H1 (cell line): ENCODE data around the gene SAT1. TPM values are rescaled to one million over a fixed set of nuclear protein-coding genes. Genes with fewer than 3 reads are reported as not detected.
A peak's percentile ranks its signal among the peaks of the same experiment; 100 is the strongest.

Source experiments
- CTCF ChIA-PET: fragments of 300-600 bp; sonication (Branson Sonifier 250); formaldehyde crosslinking; loops from one replicate; lab custom pipeline; 2021; ENCODE audit not compliant: partially characterized antibody; lab: Charles Lee
- POLR2A ChIA-PET: fragments of 300-600 bp; sonication (Branson Sonifier 250); formaldehyde crosslinking; loops from one replicate; lab custom pipeline; 2021; ENCODE audit warnings: inconsistent platforms; ENCODE audit not compliant: partially characterized antibody; lab: Charles Lee
- DNase-seq, 2 experiments: peaks; one replicate each; pipeline versions ENCODE4 v3.0.0 to v3.0.0-alpha.2; 2010 to 2022; ENCODE audit warnings: low spot score in 2 of 2, low read depth in 1 of 2, mixed read lengths in 1 of 2
- FAIRE-seq: peaks from 2 replicates; lab custom pipeline; 2011; peaks lifted over from hg19 to GRCh38; lab: Jason Lieb, UNC
- H2AFZ ChIP-seq: 2 replicates; pipeline ENCODE4 v1.8.1; 2012; ENCODE audit warnings: low read length, inconsistent platforms
- H2AK5ac ChIP-seq: 2 replicates; pipeline ENCODE4 v1.6.1; 2013; ENCODE audit warnings: low read depth, low read length
- H2BK120ac ChIP-seq: replicated peaks from 2 replicates; pipeline ENCODE3; 2013; ENCODE audit warnings: low read depth, low read length, inconsistent platforms
- H2BK12ac ChIP-seq: 2 replicates; pipeline ENCODE4 v1.6.1; 2013; ENCODE audit warnings: low read depth, low read length
- H2BK15ac ChIP-seq: 2 replicates; pipeline ENCODE4 v1.6.1; 2013; ENCODE audit warnings: low read length
- H2BK20ac ChIP-seq: 2 replicates; pipeline ENCODE4 v1.6.1; 2013; ENCODE audit warnings: low read length
- H2BK5ac ChIP-seq: 2 replicates; pipeline ENCODE4 v1.6.1; 2013; ENCODE audit warnings: low read depth, low read length
- H3K14ac ChIP-seq: 2 replicates; pipeline ENCODE4 v1.6.1; 2013; ENCODE audit warnings: inconsistent platforms; ENCODE audit not compliant: insufficient read length
- H3K18ac ChIP-seq: 2 replicates; pipeline ENCODE4 v1.6.1; 2013; ENCODE audit warnings: low read length; ENCODE audit errors: extremely low read depth
- H3K23ac ChIP-seq: 2 replicates; pipeline ENCODE4 v1.6.1; 2013; ENCODE audit warnings: inconsistent platforms; ENCODE audit not compliant: insufficient read length
- H3K23me2 ChIP-seq: 2 replicates; pipeline ENCODE4 v1.6.1; 2013; ENCODE audit warnings: low read depth, low read length
- H3K27ac ChIP-seq: 2 replicates; pipeline ENCODE4 v1.6.1; 2011; ENCODE audit warnings: low read depth, low read length, inconsistent platforms
- H3K27me3 ChIP-seq, 4 experiments: replicated peaks in 1 of 4; 1 replicate in 1 of 4; 2 replicates in 3 of 4; pipeline versions ENCODE4 v1.6.1 to v1.8.1; 2011 to 2013; ENCODE audit warnings: low read length in 3 of 4, mild to moderate bottlenecking in 3 of 4, inconsistent platforms in 2 of 4, mixed read lengths in 2 of 4, moderate library complexity in 1 of 4; ENCODE audit not compliant: control insufficient read depth in 3 of 4, insufficient read depth in 3 of 4; ENCODE audit errors: extremely low read depth in 1 of 4
- H3K36me3 ChIP-seq, 4 experiments: 2 replicates each; pipeline versions ENCODE4 v1.6.1 to v1.8.1; 2011 to 2013; ENCODE audit warnings: mild to moderate bottlenecking in 4 of 4, low read length in 3 of 4, moderate library complexity in 2 of 4, control low read depth in 1 of 4, inconsistent platforms in 1 of 4; ENCODE audit not compliant: insufficient read depth in 4 of 4, control insufficient read depth in 2 of 4
- H3K4ac ChIP-seq: replicated peaks from 2 replicates; pipeline ENCODE3; 2013; ENCODE audit warnings: low read length, low read depth, mixed read lengths, inconsistent platforms; ENCODE audit not compliant: insufficient read length
- H3K4me1 ChIP-seq, 4 experiments: replicated peaks in 1 of 4; 1 replicate in 1 of 4; 2 replicates in 3 of 4; pipeline versions ENCODE4 v1.6.1 to v1.8.1; 2011 to 2013; ENCODE audit warnings: low read length in 3 of 4, inconsistent platforms in 2 of 4, mixed read lengths in 1 of 4; ENCODE audit not compliant: insufficient read depth in 4 of 4, control insufficient read depth in 3 of 4
- H3K4me2 ChIP-seq, 2 experiments: 2 replicates each; pipeline versions ENCODE4 v1.6.1 to v1.8.1; 2011 to 2013; ENCODE audit warnings: low read depth in 2 of 2, low read length in 2 of 2, control low read depth in 1 of 2, inconsistent platforms in 1 of 2, mild to moderate bottlenecking in 1 of 2; ENCODE audit not compliant: insufficient read depth in 1 of 2
- H3K4me3 ChIP-seq, 4 experiments: fragments of 200-600, 300-600 bp in 1 of 4; sonication (generic), shearing (Covaris generic), sonication (Bioruptor Twin) in 1 of 4; 2 replicates each; pipeline versions ENCODE4 v1.5.1 to v1.8.1; 2011 to 2016; ENCODE audit warnings: low read length in 4 of 4, low read depth in 3 of 4, control low read depth in 2 of 4, inconsistent platforms in 2 of 4, mild to moderate bottlenecking in 2 of 4, mixed read lengths in 1 of 4, moderate library complexity in 1 of 4; ENCODE audit not compliant: insufficient read depth in 2 of 4; ENCODE audit errors: extremely low read depth in 1 of 4
- H3K56ac ChIP-seq: replicated peaks from 2 replicates; pipeline ENCODE3; 2013; ENCODE audit warnings: low read depth, mild to moderate bottlenecking, mixed read lengths, low read length, inconsistent platforms; ENCODE audit not compliant: insufficient read length
- H3K79me1 ChIP-seq: 2 replicates; pipeline ENCODE4 v1.6.1; 2013; ENCODE audit warnings: low read depth, low read length, control low read depth
- H3K79me2 ChIP-seq, 2 experiments: 2 replicates each; pipeline versions ENCODE4 v1.6.1 to v1.8.1; 2012 to 2013; ENCODE audit warnings: low read length in 2 of 2, mild to moderate bottlenecking in 2 of 2, inconsistent platforms in 1 of 2; ENCODE audit not compliant: insufficient read depth in 2 of 2, control insufficient read depth in 1 of 2
- H3K9ac ChIP-seq, 4 experiments: replicated peaks in 1 of 4; 1 replicate in 1 of 4; 2 replicates in 3 of 4; pipeline versions ENCODE4 v1.6.1 to v1.8.1; 2011 to 2013; ENCODE audit warnings: low read depth in 3 of 4, low read length in 3 of 4, control low read depth in 2 of 4, mild to moderate bottlenecking in 2 of 4, moderate library complexity in 2 of 4, inconsistent platforms in 1 of 4; ENCODE audit errors: extremely low read depth in 1 of 4
- H3K9me3 ChIP-seq, 2 experiments: 2 replicates each; pipeline versions ENCODE4 v1.6.1 to v1.8.1; 2012 to 2013; ENCODE audit warnings: mild to moderate bottlenecking in 2 of 2, moderate library complexity in 2 of 2, control low read depth in 1 of 2, inconsistent platforms in 1 of 2, low read depth in 1 of 2, low read length in 1 of 2, mixed read lengths in 1 of 2; ENCODE audit not compliant: insufficient read depth in 2 of 2
- H4K20me1 ChIP-seq, 2 experiments: replicated peaks in 1 of 2; 2 replicates each; pipeline versions ENCODE3 to v1.8.1; 2011 to 2013; ENCODE audit warnings: inconsistent platforms in 2 of 2, low read length in 2 of 2, mild to moderate bottlenecking in 1 of 2; ENCODE audit not compliant: insufficient read depth in 2 of 2, control insufficient read depth in 1 of 2
- H4K5ac ChIP-seq: 2 replicates; pipeline ENCODE4 v1.6.1; 2013; ENCODE audit warnings: low read length, low read depth, mixed read lengths, inconsistent platforms; ENCODE audit not compliant: insufficient read length
- H4K8ac ChIP-seq: 2 replicates; pipeline ENCODE4 v1.8.0; 2013; ENCODE audit warnings: mild to moderate bottlenecking, moderate library complexity, low read length, inconsistent platforms; ENCODE audit not compliant: insufficient read depth; ENCODE audit errors: extremely low read depth
- H4K91ac ChIP-seq: replicated peaks from 2 replicates; pipeline ENCODE3; 2013; ENCODE audit warnings: low read length, mixed read lengths, inconsistent platforms; ENCODE audit not compliant: insufficient read length
- CREB1 ChIP-seq: IDR thresholded peaks from 2 replicates; pipeline ENCODE4 v1.6.1; 2012; ENCODE audit warnings: inconsistent platforms
- EGR1 ChIP-seq: IDR thresholded peaks from 2 replicates; pipeline ENCODE4 v1.6.1; 2011; ENCODE audit warnings: low read depth, low read length, borderline replicate concordance
- TCF12 ChIP-seq: IDR thresholded peaks from 2 replicates; pipeline ENCODE4 v1.6.1; 2011; ENCODE audit warnings: low read depth, mild to moderate bottlenecking, low read length
- USF2 ChIP-seq: IDR thresholded peaks from 2 replicates; pipeline ENCODE4 v1.6.1; 2011; ENCODE audit warnings: low read length, improper control_type of control experiment
- ZNF274 ChIP-seq: IDR thresholded peaks from 2 replicates; pipeline ENCODE4 v1.7.0; 2012; ENCODE audit warnings: low read length, borderline replicate concordance; ENCODE audit errors: extremely low read depth
- WGBS, 2 experiments: shearing (Covaris generic) in 1 of 2; methylation state at CpG; one replicate each; pipeline versions ENCODE4 v1.1.6 to v1.1.7; 2013 to 2015; ENCODE audit warnings: low lambda C conversion rate in 2 of 2, mixed read lengths in 2 of 2, inconsistent platforms in 1 of 2, low coverage in 1 of 2, missing lambda C conversion rate in 1 of 2; ENCODE audit not compliant: insufficient replicate concordance in 2 of 2, insufficient coverage in 1 of 2, insufficient read length in 1 of 2; ENCODE audit errors: extremely low coverage in 1 of 2, missing lambda C conversion rate in 1 of 2; 5-methylcytosine and 5-hydroxymethylcytosine counted together
- polyA plus RNA-seq, 7 experiments: library from polyadenylated mRNA; depleted of rRNA in 3 of 7; stranded (reverse) in 5 of 7; unstranded in 2 of 7; fragments of >200 nt in 5 of 7; fragments of 200-250 nt in 2 of 7; gene quantifications; 1 replicate in 5 of 7; 2 replicates in 1 of 7; 4 replicates in 1 of 7; pipeline versions ENCODE4 v1.2.1 to v1.2.3, GENCODE V29; 2011 to 2013; ENCODE audit warnings: missing spikeins in 2 of 7, mixed read lengths in 2 of 7
- total RNA-seq: library from RNA; stranded (reverse); fragmentation: NEBNext Ultra II Directional; extraction: Animal tissue kit (Norgen Biotek cat#: 25700); gene quantifications from 2 replicates; pipeline ENCODE4 v1.2.1, GENCODE V29; 2021

SAT1 gene
- total and polyA plus RNA-seq, 2 of the 8 experiments (the other 6 are each of a cell fraction or from before 2014, with no cell fraction given) = 29.2 to 36.8 TPM

GRCh38 chrX:23764188-23764984 lies 18.6 kb upstream of the SAT1 start:
- no peak overlapping the region for H3K9ac ChIP-seq
- H4K5ac ChIP-seq = no peak overlapping the region
- peaks cover 0 to 2% (median 0%) of the 10 kb centered on the region in 4 experiments; a peak in 2 of 7 replicates for H3K4me1 ChIP-seq
- no peaks in the 10 kb centered on the region for H3K27me3 ChIP-seq
- no peak overlapping the region for H3K4ac ChIP-seq
- no peak overlapping the region for H3K4me3 ChIP-seq
- H3K23me2 ChIP-seq = no peaks in the 10 kb centered on the region
- H3K27ac ChIP-seq = no peak overlapping the region
- FAIRE-seq = no peak
- no peak overlapping the region for H4K8ac ChIP-seq
- no peak overlapping the region for H2BK12ac ChIP-seq
- peaks cover 0 to 8% of the 10 kb centered on the region in 2 experiments; a peak in 1 of 4 replicates for H3K9me3 ChIP-seq
- H3K23ac ChIP-seq = no peak overlapping the region
- no peaks in the 10 kb centered on the region for H3K79me1 ChIP-seq
- H4K91ac ChIP-seq = no peak overlapping the region
- no peak for TF ChIP-seq CREB1
- TF ChIP-seq TCF12 = no peak
- TF ChIP-seq EGR1 = no peak
- TF ChIP-seq USF2 = no peak
- TF ChIP-seq ZNF274 = no peak
- H2AK5ac ChIP-seq = no peak overlapping the region
- ChIA-PET POLR2A (no interaction called here), CTCF (interaction anchor here (0.7 to 1.8 kb wide), 2 partner anchors 19 to 64 kb away, joined by 3 to 5 read pairs; partner anchors contain the start of gene SAT1)
- 48% methylated on average over 4 of the region's 4 CpGs; no CpG with 5 or more reads in 1 of the 2 experiments for WGBS, 2 experiments
- H2AFZ ChIP-seq = no peak overlapping the region
- no peak for DNase-seq
- H3K56ac ChIP-seq = no peak overlapping the region
- no peak overlapping the region for H2BK20ac ChIP-seq
- H2BK120ac ChIP-seq = no peak overlapping the region
- no peaks in the 10 kb centered on the region for H3K79me2 ChIP-seq
- H3K4me2 ChIP-seq = peak overlapping the region in 1 of 2 experiments; percentile 2; a peak in 1 of 4 replicates
- no peak overlapping the region for H3K14ac ChIP-seq
- H4K20me1 ChIP-seq = no peaks in the 10 kb centered on the region
- H2BK15ac ChIP-seq = no peak overlapping the region
- H3K18ac ChIP-seq = no peak overlapping the region
- H3K36me3 ChIP-seq = no peaks in the 10 kb centered on the region
- no peak overlapping the region for H2BK5ac ChIP-seq
